ENCODE results near the gene SNAI3.
"Not testable (repeated sequence)": the region's sequence is repeated elsewhere in the genome, so short reads cannot be mapped to it uniquely, and the experiment has no call there.

Gene SNAI3

DNA sequence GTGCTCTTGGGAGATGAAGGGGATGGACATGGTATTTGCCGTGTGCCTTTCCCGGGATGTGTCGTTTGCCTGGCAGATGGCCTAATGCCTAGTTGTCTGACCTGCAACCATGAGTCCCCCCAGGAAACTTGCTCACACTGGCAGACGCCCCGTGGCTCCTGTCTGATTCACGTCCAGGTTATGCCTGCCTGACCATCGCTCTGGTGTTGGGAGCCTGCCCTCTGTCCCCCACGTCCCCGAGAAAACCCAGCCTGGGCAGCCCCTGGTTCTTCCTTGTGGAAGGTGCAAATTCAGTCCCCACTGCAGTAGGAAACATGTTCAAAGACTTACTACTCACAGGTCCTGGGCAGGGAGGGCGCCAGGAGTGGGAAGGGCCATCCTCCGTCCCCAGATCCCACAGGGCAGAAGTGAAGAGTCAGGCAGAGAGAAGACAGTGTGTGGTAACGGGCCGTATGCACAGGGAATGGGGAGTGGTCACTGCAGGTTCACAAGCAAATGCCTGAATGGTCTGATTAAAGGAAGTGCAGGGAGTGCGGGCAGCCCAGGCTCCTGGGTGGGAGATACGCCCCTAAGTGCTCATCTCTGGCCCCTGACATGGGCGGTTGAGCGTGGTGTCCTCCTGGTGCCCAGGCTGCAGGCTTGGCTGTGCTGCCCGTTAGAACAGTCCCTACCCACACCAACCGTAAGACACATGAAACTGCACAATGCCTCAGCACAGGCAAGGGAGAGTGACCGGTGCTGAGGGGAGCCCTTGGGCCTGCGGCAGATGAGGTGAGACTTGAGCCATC is 4.2 kb upstream of the SNAI3 start:
- no peak for DNase-seq

DNA sequence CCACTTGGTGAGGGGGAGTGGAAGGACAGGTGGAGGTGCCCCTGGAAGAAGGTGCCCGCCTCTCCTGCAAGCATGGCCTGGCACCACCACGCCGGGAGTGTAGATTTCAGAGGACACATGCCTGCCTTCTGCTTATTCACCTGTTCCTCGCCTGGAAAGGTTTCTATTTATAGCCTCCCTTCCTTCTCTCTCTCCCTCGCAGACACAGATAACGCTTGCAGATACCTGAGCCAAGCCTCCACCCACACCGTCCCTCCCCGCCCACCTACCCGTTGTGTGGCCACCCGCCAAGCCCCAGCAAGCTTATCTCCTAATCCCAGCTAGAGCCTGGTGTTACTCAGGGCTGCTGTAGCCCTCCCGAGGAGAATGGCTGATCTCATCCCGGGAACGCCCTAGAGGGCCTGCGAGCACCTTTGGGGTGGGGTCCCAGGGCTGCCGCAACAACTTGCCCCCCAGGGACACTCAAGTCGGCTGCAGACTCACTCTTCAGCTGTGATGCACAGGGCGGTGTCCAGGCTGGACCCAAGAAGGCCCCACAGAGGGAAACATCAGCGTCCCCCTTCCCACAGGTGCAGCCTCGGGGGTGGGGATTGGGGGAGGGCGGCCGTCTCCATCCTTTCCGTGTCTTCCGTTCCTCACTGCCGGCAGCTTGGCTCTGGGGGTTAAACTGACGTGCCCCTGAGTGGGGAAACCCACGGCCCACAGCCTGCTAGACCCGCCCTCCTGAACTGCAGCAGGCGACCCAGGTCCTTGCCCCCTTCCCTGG is 1.9 kb upstream of the SNAI3 start:
- DNase-seq = peak; percentile 86

DNA sequence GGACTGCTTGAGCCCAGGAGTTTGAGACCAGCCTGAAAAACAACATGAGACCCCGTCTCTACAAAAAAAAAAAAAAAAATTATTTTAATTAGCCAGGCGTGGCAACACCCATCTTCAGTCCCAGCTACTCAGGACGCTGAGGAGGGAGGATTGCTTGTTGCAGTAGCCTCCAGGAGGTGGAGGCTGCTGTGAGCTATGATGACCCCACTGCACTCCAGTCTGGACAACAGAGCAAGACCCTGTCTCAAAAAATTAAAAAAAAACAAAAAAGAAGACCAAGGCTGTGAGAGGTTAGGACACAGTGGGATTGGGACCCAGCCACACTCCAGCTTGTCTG is 1.3 kb upstream of the SNAI3 start:
- DNase-seq = no peak

DNA sequence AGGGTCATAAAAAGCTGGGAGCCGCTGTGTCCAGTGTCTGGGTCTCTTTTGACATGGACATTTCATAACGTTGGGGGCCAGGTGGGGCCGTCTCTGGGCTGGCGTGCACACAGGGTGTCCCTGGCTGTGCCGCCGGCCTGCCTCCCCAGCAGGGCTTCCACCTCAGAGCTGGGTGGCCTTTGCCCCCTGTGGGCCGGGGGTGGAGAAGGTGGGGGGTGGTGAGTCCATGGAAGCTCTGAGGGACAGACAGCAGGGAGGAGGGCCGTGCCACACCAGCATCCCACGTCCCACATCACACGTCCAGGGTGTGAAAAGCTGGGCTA is 908 bp upstream of the SNAI3 start:
- DNase-seq = no peak

DNA sequence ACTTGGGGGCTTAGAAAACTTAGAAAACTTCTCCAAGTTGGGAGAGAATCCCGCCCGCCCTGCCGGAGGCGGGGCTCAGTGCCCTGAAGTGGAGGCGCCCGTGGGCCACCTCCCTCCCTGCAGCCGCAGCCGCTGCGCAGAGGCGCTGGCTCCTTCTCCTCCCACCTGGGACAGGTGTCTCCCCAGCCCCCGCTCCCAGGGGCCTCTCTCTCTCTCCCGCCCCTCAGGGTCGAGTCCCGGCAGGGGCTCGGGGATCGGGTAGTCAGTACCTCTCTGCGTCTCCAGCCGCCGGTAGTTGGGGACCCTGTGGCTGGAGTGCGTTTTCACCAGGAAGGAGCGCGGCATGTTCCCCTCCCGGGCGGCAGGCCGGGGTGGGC is 257 bp downstream of the SNAI3 start:
- DNase-seq = peak; percentile 67

DNA sequence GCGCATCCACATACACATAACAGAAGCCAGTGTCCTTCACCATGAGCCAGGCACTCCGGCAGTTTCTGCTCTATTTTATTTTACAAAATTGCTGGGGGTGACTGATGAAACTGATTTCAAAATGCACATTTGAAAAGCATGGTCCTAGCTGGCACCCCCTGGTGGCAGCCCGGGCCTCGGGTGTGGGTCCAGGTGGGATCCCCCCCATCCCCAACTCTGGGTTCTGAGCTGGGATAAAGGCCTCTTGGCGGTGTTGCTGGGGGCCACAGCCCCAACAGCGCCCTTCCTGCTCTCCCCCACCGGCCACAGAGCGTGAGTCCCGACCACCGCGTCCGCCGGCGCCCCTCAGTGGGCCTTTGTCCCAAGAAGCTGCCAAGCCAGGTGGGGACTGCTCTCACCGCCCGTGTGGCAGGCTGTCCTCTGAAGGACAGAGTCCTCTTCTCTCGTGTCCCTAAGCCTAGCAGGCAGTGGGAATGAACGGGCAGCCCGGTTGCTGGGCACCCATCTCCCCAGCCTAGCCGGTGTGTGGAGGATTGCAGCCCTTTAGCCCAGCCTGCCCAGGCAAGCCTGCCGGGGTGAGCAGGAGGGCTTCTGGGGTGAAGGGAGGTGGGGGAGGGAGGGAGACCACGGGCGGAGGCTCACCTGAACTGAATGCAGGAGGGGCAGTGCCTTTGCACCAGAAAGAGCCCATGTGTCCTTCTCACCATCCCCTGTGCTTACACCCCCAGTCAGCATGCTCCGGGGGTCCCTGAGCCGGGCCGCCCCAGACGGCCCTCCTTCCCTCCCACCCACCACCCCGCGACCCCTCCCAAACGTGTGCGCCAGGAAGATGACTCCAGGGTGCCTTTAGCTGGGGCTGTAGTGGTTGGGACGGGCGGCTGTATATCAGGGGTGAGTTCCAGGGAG is 898 bp downstream of the SNAI3 start:
- DNase-seq = no peak

DNA sequence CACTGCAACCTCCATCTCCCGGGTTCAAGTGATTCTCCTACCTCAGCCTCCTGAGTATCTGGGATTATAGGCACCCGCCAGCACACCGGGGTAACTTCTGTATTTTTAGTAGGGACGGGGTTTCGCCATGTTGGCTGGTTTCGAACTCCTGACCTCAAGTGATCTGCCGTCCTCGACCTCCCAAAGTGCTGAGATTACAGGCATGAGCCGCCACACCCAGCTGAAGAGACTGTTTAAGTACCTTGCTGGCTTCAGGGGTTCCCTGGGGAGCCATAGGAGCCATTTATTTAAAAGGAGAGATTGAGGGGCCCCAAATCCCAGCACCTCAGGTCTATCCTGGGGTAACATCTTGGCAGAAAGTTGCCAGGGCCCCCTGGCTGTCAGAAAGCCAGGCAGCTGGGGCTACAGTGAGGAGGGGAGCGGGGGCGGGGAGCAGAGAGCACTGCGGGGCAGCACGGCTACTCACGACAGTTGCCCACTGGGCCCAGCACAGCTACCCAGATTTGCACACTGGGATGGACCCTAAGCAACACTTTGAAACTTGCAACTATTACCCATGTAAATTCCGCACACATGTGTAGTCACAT is 1.6 kb downstream of the SNAI3 start:
- no peak for DNase-seq

DNA sequence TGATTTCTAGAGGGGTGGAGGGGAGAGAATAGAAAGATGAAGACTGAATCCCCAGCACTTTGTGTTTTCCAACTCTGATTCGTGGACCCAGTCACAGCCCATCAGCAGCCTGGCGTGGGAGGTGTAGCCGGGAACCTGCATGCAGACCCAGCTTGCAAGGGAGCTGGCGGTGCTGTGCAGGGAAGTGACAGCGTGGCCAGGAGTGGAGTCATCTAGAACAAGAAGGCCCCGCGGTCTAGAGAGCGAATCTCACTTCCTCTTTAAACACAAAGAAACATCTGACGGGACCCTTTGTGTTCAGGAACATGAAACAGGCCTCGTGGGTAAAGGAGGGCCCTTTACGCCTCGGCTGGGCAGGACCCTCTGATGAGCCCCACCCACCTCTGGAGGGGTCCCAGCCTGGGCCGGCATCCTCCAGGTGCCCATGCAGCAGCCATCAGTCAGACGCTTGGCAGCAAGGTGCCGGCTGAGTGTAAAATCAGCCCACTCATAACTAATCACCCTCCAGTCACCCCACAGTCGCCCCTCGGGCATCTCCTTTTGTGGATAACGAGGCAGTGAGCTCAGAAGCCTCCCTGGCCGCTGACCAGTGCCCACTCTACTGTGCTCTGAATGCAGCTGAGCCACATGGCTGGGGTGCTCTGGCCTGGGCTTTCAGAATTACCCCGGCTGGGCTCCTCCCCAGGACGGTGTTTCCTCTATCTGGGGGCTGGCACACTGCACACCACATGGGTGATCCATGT is 4.4 kb downstream of the SNAI3 start:
- DNase-seq = no peak

DNA sequence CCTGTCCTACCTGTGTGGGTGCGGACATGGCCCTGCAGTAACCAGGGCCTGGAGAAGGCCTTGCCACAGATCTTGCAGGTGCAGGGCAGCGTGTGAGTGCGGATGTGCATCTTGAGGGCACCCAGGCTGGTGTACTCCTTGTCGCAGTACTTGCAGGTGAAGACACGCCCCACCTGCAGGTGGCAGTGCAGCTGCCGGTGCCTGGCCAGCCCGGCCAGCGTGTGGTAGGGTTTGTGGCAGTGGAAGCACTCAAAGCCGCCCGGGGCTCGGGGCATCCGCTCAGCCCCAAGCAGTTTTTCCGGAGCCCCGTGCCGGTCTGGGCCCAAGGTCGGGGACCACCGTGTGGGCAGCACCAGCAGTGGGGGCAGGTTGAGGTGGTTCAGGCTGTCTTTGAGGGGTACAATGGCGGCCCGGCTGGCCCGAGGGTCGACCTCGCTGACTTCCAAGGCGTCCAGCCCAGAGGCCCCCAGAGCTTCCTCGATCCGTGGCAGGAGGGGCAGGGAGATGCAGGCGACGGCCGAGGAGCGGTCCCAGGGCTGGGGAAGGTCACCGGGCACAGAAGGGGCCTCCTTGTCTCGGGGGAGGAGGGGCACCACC is 5.1 kb downstream of the SNAI3 start:
- no peak for DNase-seq

DNA sequence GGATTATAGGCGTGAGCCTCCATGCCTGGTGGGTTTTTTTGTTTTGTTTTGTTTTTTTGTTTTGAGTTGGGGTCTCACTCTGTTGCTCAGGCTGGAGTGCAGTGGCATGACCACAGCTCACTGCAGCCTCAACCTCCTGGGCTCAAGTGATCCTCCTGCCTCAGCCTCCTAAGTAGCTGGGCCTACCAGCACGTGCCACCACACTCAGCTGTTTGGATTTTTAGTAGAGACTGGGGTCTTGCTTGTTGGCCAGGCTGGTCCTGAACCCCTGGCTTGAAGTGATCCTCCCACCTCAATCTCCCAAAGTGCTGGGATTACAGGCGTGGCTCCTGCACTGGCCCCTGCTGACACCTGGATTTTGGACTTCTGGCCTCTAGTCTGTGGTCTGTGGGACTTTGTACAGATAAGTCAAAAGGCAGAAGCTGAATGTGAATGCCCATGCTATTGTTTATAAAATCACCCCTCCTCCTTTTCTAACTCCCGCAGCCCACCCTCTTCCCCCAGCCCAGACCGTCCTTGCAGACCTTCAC is 5.7 kb downstream of the SNAI3 start:
- DNase-seq = no peak

DNA sequence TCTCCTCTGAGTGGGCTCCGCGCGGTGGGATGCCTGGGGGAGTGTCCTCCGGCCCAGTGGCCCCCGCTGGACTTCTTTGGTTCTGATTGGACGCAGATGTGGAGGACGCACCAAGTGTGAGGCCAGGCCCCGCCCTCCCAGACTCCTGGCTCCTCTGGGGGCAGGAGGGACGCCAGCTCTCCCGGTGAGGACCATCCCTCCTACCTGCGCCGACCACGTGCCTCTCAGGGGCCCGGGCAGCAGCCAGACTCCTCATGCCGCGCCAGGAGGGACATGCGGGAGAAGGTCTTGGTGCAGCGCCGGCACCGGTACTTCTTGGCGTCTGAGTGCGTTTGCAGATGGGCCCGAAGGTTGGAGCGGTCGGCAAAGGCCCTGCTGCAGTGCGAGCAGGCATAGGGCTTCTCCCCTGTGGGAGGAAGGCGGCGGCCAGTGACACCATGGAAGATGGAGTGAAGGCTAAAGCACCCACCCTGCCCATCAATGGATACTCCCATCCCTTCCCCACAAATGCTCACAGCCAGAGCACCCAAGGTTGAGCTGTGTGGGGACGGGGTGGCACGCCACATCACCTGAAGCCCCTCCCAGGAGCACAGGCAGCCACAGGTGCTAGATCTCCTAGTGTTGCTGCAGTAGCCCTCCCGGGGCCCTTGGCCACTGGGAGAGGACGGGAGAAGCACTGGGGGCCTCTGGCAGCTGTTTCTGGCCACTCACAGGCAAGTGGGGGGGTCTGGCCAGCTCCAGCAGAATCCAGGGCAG is 7.9 kb downstream of the SNAI3 start:
- no peak for DNase-seq

DNA sequence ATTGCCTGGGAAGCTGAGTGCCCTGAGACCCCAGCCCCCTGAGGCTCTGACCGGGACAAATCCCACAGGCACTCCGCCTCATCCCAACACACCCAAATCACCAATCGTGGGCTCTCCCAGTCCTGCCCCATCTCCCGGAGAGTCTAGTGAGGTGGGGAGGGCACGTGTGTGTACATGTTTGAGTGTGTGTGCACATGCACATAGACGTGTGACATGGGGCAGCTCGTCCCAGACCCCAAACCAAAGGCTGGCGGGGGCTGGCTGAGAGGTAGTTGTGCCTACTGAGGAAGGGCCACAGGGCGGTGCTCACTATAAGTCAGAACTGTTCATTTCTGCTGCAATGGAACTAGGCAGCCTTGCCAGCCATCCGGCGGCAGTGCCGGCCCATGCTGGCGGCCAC is 8.6 kb downstream of the SNAI3 start:
- DNase-seq = no peak

DNA sequence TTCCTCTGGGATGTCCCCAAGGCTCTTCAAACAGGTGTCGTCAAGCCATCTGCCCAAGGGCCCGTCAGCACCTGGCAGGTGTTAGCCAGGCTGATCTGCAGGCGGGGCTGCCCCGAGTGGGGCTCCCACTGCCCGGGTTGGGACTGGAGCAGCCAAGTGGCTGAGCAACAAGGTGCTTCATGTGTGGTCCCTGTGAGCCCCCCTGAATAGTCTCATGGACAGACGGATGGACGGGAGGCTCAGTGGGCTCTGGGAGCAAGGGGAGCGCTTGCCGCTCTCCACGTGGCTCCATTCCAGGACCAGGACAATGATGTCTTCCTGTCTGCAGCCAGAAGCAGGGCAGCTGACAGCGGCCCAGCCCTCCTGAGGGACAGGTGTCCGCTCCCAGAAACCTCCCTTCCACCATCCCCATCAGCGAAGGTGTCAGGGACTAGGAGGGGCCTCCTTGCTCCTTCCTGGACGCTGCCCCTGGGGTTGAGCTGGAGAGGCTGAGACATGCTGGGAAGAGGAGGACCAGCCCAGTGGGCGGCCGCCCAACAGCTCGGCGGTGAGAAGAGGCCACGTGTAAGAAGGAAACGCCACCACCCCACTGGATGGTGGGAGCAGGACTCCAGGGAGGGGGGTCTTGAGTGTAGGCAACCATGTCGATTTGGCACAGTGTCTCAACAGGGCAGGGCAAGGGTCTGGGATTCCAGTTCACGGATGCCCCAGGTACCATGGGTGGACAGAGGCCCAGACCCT is 9.6 kb downstream of the SNAI3 start:
- DNase-seq = no peak

DNA sequence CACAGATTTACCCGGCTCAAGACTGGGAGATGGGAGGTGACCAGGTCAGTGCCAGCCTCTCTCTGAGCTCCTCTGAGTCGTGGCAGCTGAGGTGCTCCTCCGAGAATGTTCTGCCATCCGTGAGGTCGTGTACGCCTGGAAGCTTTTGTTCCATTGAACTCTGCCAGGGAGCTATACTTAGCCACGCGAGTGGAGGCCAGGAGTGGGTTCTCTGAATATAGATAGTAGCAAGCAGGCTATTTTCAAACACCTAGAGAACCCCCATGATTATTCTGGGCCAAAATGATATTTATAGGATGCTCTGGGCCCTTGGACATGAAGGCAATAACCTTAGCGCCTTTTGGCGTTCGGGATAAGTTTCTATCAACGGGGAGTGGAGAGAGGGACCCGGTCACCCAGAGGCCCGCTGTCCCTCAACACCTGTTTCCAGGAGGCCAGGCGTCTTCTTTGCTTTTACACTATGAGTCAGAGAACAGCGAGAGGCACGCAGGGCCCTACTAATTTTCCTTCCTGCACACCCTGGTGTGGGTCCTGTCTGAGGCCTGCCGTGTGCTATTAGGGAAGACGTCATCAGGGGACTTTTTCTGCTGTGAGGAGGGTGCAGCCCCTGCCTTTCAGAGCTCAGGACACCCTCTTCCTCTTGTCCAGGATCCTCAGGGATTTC is 12.5 kb downstream of the SNAI3 start:
- no peak for DNase-seq

DNA sequence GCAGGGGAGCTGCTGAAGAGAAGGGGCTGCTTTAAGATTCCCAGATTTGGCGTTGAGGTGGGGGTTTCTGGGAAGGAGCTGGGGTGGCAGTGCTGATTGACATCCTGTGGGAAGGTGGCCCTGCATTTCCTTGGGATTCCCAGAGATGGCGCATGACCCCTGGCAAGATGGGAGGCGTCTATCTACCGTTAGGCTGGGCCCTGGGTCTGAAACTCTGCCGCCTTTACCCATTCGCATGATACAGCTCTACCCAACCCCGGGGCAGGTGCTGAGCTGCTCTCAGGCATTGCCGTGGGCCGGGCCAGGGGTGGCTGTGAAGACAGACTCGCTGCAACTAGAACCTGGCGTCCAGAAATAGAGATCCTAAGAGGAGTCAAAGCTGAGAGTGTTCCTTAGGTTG is 13.5 kb downstream of the SNAI3 start:
- DNase-seq = peak; percentile 25

DNA sequence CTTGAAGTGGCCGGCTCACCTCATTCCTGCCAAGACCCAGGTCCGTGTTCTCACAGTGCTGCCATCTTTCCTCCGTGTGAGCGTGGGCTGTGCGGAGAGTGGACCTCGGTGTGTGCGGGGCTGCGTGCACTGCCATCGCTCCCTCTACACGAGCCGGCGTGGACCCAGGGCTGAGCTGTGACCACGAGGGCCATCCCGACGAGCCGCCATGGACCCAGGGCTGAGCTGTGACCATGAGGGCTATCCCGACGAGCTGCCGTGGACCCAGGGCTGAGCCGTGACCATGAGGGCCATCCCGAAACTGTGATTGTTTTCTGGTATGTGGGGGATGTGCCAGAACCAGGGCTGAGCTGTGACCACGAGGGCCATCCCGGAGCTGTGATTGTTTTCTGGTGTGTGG is 14.5 kb downstream of the SNAI3 start:
- DNase-seq = no peak

DNA sequence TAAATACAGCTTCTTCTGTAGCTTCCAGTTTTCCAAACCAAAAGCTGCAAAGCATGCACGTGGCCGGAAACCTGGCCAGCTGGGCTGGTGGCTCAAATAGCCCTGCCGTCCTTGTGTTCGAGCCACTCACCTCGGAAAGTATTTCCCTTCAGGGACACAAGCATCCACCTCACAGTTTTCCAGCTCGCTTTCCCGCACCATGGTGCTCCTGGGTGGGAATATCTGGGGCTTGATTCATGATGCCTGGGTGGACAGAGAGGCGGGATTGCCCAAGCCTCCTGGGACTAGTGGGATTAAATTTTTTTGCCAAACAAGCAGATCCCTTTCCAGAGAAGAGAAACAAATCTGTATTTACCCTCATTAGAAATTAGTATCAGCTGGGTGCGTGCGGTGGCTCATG is 16.3 kb downstream of the SNAI3 start:
- DNase-seq = no peak

DNA sequence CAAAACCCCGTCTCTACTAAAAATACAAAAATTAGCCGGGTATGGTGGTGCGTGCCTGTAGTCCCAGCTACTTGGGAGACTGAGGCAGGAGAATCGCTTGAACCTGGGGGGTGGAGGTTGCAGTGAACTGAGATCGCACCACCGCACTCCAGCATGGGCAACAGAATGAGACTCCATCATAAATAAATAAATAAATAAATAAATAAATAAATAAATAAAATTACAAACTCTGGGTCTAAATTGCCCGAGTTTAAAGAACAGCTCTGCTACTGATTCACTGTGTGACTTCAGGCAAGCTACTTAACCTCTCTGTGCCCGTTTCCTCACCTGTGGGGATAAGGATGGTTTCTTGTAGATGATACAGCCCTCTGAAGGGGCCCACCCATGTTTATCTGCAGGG is 16.8 kb downstream of the SNAI3 start:
- not testable (repeated sequence) for DNase-seq

DNA sequence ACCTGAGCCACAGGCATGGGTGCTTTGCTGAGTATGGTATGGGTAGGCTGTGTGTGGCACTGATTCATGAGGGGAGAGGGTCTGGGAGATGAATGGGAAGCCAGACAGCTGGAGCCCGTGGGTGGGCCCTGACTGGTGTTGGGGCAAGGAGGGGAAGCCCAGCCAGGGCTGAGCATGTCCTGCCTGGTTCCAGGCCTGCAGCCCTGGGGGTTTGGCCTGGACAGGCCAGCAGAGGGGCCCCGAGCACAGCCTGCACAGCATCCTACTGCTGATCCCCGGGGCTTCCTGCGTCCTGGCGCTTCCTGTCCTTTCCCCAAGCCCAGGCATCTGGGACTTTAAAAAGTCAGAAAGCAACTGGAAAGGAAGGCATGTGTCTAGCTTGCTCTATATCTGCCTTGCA is 18.8 kb downstream of the SNAI3 start:
- no peak for DNase-seq

DNA sequence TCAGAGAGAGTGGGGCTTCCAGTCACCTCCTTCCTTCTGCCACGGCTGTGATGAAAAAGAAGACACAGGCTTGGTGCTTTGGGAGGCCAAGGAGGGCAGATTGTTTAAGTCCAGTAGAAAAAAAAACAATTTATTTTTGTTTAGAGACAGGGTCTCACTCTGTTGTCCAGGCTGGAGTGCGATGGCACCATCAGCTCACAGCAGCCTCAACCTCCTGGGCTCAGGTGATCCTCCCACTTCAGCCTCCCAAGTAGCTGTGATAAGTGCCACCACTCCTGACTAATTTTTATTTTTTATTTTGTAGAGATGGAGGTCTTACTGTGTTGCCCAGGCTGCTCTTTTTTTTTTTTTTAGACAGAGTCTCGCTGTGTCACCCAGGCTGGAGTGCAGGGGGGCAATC is 20.7 kb downstream of the SNAI3 start:
- DNase-seq = no peak

Data from NCI-H146 (cell line).